Breast epithelium (tissue), 4 donors: ENCODE measurements around the gene FNDC3B. TPM values are rescaled to one million over a fixed set of nuclear protein-coding genes. Genes with fewer than 3 reads are reported as not detected.

Source experiments
- DNase-seq, 2 donors: peaks; one replicate each; pipeline ENCODE4 v3.0.0-alpha.2; 2019; ENCODE audit warnings: low spot score in 2 of 2
- H3K27ac ChIP-seq, 2 donors: fragments of 200-600 bp; sonication (generic) in 1 of 2; one replicate each; pipeline ENCODE4 v1.5.1; 2016 to 2019; ENCODE audit warnings: mild to moderate bottlenecking in 1 of 2
- H3K27me3 ChIP-seq, 2 donors: fragments of 200-600 bp; sonication (generic) in 1 of 2; one replicate each; pipeline versions ENCODE4 v1.5.1 to v1.6.0; 2017 to 2019; ENCODE audit warnings: control low read depth in 1 of 2, mild to moderate bottlenecking in 1 of 2
- H3K36me3 ChIP-seq: fragments of 200-600 bp; one replicate; pipeline ENCODE4 v1.5.1; 2019
- H3K4me1 ChIP-seq, 2 donors: fragments of 200-600 bp; sonication (generic); one replicate each; pipeline ENCODE4 v1.5.1; 2016 to 2019; ENCODE audit warnings: control low read depth in 1 of 2
- H3K4me3 ChIP-seq, 3 donors: fragments of 200-600 bp; sonication (generic); 1 replicate in 2 of 3; 2 replicates in 1 of 3; pipeline ENCODE4 v1.5.1; 2016 to 2019; ENCODE audit warnings: mild to moderate bottlenecking in 3 of 3, moderate library complexity in 2 of 3
- H3K9me3 ChIP-seq, 2 donors: fragments of 200-600 bp; sonication (generic) in 1 of 2; one replicate each; pipeline ENCODE4 v1.5.1; 2016 to 2019; ENCODE audit warnings: control low read depth in 1 of 2
- POLR2A ChIP-seq: fragments of 450-650 bp; IDR thresholded peaks from one replicate; pipeline ENCODE4 v1.6.1; 2016; ENCODE audit warnings: antibody characterized with exemption, mild to moderate bottlenecking, moderate library complexity
- POLR2AphosphoS5 ChIP-seq, 3 donors: sonication (generic); formaldehyde crosslinking; IDR thresholded peaks; one replicate each; pipeline ENCODE4 v1.6.1; 2017; ENCODE audit warnings: antibody characterized with exemption in 3 of 3
- intact Hi-C: fragments of 100-400 bp; cut with DNase I; formaldehyde crosslinking; loops from one replicate; pipeline ENCODE4 v1.15.1; 2023; ENCODE audit warnings: low total_unique reads
- total RNA-seq, 3 donors: library from RNA; depleted of rRNA; stranded (reverse); fragments of >200 nt; gene quantifications; one replicate each; pipeline ENCODE4 v1.1.0, GENCODE V29; 2016
- TF ChIP-seq, protein P1 (sequence below), 3 donors: fragments of 450-650 bp; IDR thresholded peaks; one replicate each; pipeline ENCODE4 v1.5.1; 2016 to 2017; ENCODE audit warnings: antibody characterized with exemption in 3 of 3, mild to moderate bottlenecking in 3 of 3, moderate library complexity in 3 of 3

Gene FNDC3B
- total RNA-seq, 3 donors from 2014 or later, result 131 to 172 (median 149) TPM

DNA sequence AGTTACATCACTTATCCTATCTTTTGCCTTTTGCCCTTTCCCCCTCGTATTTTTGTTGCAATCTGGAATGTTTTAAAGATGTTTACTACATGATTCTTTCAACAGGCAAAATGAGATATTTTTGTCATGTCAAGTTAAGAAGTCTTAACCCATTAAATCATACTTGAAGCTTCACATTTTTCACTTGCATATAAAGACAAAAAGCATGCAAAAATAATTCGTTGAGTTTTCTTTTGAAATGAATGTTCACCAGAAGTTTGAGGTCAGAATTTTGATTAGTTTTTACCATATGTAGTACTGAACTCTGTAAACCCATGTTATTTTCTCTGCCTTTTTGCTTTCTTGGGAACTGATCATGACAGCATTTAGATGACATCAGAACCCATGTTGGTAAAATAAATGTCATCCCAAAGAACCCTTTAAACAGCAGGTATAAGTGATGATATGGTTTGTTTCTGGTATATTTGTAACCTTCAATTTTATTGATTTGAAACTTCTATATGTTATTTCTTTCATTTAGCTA lies 220.4 kb downstream of the FNDC3B start:
- Histone ChIP-seq H3K4me1 (peaks cover 6 to 8% of the 10 kb centered on the region in 2 donors), H3K4me3 (no peak overlapping the region), H3K27me3 (no peaks in the 10 kb centered on the region), H3K9me3 (no peaks in the 10 kb centered on the region), H3K36me3 (no peaks in the 10 kb centered on the region), H3K27ac (peak overlapping the region; percentile 77 to 82)
- intact Hi-C loops, result no loop called here
- TF ChIP-seq POLR2AphosphoS5 (IDR thresholded peaks at IDR 0.05) (no peak), POLR2A (no peak)
- TF ChIP-seq, protein P1, sequence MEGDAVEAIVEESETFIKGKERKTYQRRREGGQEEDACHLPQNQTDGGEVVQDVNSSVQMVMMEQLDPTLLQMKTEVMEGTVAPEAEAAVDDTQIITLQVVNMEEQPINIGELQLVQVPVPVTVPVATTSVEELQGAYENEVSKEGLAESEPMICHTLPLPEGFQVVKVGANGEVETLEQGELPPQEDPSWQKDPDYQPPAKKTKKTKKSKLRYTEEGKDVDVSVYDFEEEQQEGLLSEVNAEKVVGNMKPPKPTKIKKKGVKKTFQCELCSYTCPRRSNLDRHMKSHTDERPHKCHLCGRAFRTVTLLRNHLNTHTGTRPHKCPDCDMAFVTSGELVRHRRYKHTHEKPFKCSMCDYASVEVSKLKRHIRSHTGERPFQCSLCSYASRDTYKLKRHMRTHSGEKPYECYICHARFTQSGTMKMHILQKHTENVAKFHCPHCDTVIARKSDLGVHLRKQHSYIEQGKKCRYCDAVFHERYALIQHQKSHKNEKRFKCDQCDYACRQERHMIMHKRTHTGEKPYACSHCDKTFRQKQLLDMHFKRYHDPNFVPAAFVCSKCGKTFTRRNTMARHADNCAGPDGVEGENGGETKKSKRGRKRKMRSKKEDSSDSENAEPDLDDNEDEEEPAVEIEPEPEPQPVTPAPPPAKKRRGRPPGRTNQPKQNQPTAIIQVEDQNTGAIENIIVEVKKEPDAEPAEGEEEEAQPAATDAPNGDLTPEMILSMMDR (IDR thresholded peaks at IDR 0.05), result no peak
- no peak for DNase-seq

DNA sequence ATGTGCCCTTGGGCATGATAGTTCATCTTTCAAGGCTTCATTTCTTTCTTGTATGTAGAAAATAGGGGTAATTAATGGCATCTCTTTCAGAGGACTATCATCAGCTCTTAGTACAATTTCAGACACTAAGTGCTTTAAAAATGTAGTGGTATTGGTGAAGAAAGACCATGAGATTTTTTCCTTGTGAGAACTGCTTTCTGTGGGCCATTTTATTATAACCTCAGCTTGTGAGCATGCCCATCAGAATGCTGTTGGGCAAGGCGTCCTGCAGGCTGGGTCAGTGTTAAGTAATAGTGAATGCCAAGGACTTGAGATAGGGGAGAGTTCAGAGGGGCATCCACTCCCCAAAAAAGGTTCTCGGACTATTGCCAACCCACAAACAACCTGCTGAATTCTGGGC lies 221.0 kb downstream of the FNDC3B start:
- no peaks in the 10 kb centered on the region for H3K9me3 ChIP-seq
- DNase-seq, result no peak
- peak overlapping the region; percentile 70 to 77 for H3K27ac ChIP-seq
- TF ChIP-seq POLR2A (no peak), POLR2AphosphoS5 (IDR thresholded peaks at IDR 0.05) (no peak)
- TF ChIP-seq, protein P1 (IDR thresholded peaks at IDR 0.05), result no peak
- intact Hi-C loops, result no loop called here
- no peak overlapping the region for H3K4me3 ChIP-seq
- peaks cover 6 to 8% of the 10 kb centered on the region in 2 donors for H3K4me1 ChIP-seq
- H3K27me3 ChIP-seq, result no peaks in the 10 kb centered on the region
- H3K36me3 ChIP-seq, result no peaks in the 10 kb centered on the region

DNA sequence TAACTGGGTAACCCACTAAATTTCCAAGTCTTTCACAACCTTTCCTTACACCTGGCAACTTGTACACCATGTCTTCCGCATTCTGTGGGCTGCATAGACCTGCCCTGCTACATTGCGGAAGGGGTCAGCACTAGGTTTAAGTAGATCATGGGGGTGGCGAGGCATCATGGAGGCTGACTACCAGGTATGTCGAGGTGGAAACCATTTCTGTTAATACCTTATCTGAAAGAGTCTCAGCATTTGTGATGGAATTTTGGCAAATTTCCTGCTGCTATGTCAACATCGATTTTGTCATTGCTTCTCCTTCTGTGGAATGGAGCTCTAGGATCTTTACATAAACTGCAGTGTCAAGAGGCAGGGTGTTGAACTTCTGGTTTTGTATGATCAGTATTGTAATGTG lies 221.7 kb downstream of the FNDC3B start:
- peaks cover 5 to 6% of the 10 kb centered on the region in 2 donors for H3K4me1 ChIP-seq
- intact Hi-C loops, result no loop called here

GRCh38 chr3:172262991-172263608 lies 223.7 kb downstream of the FNDC3B start:
- TF ChIP-seq, protein P1 (IDR thresholded peaks at IDR 0.05), result no peak
- TF ChIP-seq POLR2AphosphoS5 (IDR thresholded peaks at IDR 0.05), result no peak
- H3K9me3 ChIP-seq, result no peaks in the 10 kb centered on the region
- peaks cover 2 to 3% of the 10 kb centered on the region in 2 donors for H3K4me1 ChIP-seq
- no peak for DNase-seq
- H3K36me3 ChIP-seq, result no peaks in the 10 kb centered on the region
- no peaks in the 10 kb centered on the region for H3K27me3 ChIP-seq
- peak overlapping the region in 1 of 2 donors; percentile 77 for H3K27ac ChIP-seq
- intact Hi-C loops, result no loop called here
- H3K4me3 ChIP-seq, result no peak overlapping the region

More for the DNA sequence above, 221.7 kb downstream of the FNDC3B start:
- Histone ChIP-seq H3K4me3 (no peak overlapping the region), H3K36me3 (no peaks in the 10 kb centered on the region), H3K27me3 (no peaks in the 10 kb centered on the region), H3K27ac (peak overlapping the region; percentile 70 to 77), H3K9me3 (no peaks in the 10 kb centered on the region)
- no peak for DNase-seq
- TF ChIP-seq POLR2A (no peak), POLR2AphosphoS5 (IDR thresholded peaks at IDR 0.05) (no peak)
- TF ChIP-seq, protein P1 (IDR thresholded peaks at IDR 0.05), result no peak

GRCh38 chr3:172263781-172264486 lies 224.6 kb downstream of the FNDC3B start:
- no peak for TF ChIP-seq POLR2AphosphoS5 (IDR thresholded peaks at IDR 0.05)
- no peak for TF ChIP-seq POLR2A
- TF ChIP-seq, protein P1 (IDR thresholded peaks at IDR 0.05), result no peak
- Histone ChIP-seq H3K27me3 (no peaks in the 10 kb centered on the region), H3K27ac (no peak overlapping the region), H3K4me3 (no peak overlapping the region), H3K4me1 (no peaks in the 10 kb centered on the region), H3K9me3 (no peaks in the 10 kb centered on the region), H3K36me3 (no peaks in the 10 kb centered on the region)
- intact Hi-C loops, result no loop called here
- DNase-seq, result no peak
